Activated T-helper 9 cell treated with anti-CD3 and anti-CD28 coated beads, Interleukin-2, amount 50 U/mL, for 16 hours (primary cell): ENCODE results near the gene BRD3.
A peak's percentile ranks its signal among the peaks of the same experiment; 100 is the strongest.

Experiments used
- DNase-seq: peaks from one replicate; pipeline ENCODE4 v3.0.0-alpha.2; 2020; ENCODE audit warnings: low read depth

BRD3 gene

GRCh38 chr9:134066913-134067851 lies 644 bp downstream of the BRD3 start:
- peak; percentile 31 for DNase-seq

DNA sequence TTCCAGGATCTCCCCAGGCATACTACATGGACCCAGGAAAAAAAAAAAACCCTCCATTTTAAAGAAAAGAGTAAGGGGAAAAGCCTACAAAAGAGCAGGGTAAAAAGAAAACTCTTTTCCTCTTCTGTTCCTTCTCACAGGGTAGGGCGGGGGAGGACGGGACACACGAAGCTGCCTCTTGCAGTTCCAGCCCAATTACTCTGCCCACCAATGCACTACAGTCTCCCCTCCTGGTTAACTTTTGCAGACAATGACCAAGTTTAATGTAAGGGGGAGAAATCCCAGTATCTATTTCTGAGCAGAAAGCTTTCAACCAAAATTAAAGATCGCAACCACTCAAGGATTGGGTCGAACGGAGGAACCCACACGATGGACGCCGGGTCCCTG lies 1.3 kb downstream of the BRD3 start:
- no peak for DNase-seq

DNA sequence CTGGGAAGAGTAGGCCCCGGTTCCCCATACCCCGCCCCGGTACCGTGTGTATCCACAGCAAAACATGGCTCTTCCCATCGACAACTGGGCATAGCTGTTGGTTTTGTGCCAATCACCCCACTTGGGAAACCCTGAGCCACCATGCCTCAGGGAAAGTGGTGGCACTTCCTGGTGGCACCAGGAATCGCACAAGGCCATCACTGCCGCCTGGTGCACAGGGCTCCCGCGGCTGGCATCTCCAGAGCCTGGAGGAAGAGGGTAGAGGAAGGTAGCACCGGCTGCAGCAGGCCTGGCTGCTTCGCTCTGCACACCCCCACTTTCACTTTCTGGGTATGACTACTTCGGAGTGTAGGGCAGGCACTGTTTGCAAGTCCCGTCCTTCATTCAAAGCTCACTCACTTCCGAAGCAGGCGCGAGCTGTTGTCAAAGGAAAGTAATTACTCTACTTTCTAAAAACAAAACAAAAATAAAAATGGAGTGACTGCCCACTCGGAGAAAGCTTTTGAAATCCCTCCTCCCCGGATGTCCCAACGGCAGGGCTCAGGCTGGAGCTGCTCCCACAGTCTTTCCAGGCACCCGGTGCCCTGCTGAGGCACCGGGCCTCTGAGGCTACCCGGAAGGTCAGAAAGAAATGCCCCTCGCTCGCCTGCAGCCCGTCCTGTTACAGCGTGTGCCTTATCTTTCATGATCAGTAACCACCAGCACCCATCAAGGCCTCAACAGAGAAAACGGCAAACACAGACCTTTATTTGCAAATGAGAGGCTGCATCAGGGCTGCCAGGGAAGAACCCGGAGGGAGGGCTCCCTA lies 2.0 kb downstream of the BRD3 start:
- peak; percentile 28 for DNase-seq

- no peak for DNase-seq
Observed at GRCh38 chr9:134064711-134065110, 3.1 kb downstream of the BRD3 start.

GRCh38 chr9:134063571-134064450 lies 4.0 kb downstream of the BRD3 start:
- no peak for DNase-seq

GRCh38 chr9:134063088-134063570 lies 4.7 kb downstream of the BRD3 start:
- DNase-seq = no peak

DNA sequence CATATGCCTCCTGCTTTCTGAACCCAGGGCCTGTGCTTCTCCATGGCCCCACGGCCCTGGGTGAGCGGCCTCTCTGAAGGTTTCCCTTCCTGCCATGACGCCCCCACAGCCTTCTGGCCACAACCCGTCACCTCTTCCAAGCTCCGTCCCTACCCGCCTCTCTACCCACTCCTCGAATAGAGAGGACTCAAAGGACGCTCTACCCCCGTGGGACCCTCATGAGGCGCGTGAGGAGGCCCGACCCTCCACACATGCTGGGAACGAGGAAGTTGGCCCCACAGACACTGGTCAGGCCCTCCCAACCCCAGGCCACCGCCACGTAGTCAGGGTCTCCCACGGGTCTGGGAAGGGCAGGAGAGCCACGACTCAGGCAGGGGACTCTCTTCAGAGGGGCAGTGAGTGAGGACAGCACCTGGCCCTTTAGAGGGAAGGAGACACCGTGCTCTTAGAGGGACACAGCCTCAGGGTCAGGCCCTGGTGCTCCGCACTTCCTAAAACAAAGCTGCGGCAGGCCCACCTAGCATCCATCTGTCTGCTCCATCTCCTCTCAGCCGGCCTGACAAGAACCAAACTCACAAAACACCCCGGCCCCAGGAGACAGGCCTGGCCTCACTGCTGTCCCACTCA lies 5.3 kb downstream of the BRD3 start:
- DNase-seq = no peak

GRCh38 chr9:134061688-134062371 lies 6.0 kb downstream of the BRD3 start:
- DNase-seq = no peak

- DNase-seq = no peak
Observed at GRCh38 chr9:134061019-134061687, 6.7 kb downstream of the BRD3 start.

DNA sequence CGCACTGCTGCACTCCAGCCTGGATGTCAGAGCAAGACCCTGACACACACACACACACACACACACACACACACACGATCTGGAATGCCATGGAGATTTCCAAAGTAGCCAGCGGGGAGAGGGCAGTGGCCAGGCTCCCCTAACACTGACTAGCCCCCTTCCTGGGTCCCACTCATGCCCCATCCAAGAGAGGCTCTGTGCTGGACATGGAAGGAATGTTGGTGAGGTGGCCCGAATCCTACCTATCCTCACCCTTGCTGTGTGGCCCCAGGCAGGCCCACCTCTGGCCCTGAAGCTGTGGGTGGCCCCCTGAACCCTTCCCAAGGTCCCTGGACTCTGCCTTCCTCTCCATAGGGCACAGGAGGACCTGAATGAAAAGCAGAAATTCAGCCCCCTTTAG lies 7.3 kb downstream of the BRD3 start:
- no peak for DNase-seq

DNA sequence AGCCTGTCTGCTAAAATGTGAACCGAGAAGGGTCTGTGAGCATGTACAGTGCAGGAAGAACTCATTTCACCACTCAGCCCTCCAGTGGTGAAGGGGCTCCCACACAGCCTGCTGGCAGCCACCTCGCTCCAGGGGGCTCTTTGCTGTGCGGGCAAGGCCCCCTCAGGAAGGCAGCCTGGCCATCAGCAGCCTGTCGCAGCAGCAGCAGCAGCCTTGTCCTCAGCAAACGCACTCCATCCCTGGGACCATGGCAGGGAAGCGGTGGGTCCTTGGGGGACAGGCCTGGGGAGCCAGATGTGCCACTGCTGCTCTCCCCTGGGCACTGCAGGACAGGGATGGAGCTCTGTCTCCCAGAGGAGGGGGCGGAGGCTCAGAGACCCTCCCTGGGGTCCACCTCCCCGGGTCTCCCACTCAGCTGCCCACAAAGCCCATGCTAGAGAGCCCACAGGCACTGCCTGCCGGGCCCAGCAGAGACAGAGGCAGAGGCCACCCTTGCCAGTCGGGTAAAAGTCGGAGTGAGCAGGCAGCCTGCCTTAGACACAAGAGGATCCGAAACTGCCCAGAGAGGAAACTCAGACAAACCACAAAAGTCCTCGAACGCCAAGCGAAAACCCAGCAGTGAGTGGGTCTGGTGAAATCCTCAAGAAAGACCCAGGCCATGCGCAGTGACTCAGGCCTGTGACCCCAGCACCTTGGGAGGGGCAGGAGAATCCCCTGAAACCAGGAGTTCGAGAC lies 8.0 kb downstream of the BRD3 start:
- DNase-seq = no peak

DNA sequence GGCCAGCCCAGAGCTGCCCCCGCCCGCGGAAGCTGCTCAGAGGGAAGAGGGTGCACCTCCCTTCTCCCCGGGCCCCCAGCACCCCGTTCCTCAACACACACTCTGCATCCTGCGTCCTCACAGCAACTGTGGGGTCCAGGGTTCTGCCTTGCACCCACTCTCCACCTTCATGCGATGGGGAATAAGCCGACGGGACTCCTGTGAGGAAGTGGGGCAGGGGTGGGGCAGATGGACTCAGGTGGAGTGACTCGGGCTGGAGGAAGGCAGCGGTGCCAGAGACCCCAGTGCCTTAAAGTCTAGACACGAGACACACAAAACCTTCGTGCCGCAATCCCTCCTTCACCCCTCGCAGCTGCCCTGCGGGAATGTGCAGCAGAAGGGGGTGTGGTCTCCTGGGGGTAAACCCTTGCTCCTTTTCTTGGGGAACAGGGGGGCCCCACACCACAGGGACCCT lies 8.6 kb downstream of the BRD3 start:
- DNase-seq = no peak

DNA sequence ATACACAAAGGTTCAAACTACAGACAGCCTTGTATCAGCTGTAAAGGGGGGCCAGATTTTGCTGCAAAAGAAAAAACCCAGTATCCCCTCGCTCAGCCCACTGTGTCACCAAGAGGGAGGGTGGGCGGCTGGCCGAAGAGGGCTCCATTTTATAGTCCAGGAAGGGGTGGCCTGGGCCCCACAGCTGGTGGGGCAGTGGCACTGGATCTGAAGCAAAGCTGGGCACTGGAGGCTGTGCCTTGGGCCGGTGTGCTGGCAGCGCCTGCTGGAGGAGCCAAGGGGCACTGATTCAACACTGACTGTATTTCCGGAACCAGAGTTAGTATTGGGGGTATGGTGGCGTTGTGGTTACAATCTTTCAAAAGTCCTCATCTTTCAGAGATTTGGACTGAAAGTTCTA lies 9.1 kb downstream of the BRD3 start:
- no peak for DNase-seq

DNA sequence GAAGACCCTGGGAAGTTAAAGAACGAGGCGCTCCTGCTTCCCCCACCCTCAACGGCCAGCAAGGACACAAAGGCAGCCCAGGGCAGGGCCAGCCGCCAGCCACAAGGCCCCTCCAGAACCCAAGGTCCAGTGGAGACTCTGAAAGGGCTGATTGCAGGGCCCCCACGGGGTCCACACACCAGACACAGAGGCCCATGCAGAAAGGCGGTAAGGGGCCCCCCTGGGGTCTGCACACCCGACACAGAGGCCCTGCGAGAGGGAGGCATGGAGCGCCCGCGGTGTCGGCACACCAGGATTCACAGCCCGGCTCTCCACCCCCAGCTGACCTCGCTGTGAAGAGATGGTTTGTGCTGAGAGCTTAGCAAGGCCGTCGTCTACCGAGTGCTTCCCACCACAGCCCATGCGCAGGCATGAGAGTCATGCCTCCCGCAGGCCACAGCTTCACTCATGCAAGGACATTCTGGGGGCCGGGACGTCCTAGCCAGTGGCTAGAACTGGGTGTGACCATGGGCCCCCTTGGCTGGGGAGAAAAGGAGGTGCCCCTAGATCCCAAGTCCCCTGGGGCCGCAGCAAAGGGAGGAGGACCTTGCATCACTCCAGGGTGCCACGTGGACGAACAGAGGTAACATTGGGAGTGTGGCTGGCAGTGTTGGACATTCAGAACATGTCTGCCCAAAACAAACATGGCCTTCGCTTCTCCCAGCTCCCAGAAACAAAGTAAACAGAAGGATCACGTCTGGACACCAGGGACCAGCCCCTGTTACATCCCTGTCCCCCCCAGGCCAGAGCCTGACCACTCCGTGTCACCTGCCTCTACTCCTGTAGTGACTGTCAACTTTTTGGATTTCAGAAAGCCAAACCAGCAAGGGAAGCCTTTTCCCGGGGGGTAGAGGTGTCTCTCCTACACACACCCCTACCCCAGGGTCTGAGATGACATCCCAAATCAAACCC lies 9.8 kb downstream of the BRD3 start:
- DNase-seq = no peak

DNA sequence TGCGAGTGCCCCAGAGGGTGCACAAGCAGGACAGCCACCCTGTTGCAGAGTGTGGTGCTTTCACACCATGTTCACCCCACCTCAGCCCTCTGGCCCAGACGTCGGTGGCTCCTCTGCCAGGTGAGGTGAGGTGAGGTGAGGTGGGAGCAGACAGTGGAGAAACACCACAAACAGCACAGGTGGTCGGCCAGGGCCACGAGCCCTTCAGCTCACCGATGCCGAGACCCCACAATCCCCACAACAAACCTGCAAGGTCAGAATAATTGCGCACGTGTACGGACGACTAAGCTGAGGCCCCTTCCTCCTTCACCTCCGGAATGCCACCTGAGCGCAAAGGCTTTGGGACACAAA lies 10.5 kb downstream of the BRD3 start:
- no peak for DNase-seq

DNA sequence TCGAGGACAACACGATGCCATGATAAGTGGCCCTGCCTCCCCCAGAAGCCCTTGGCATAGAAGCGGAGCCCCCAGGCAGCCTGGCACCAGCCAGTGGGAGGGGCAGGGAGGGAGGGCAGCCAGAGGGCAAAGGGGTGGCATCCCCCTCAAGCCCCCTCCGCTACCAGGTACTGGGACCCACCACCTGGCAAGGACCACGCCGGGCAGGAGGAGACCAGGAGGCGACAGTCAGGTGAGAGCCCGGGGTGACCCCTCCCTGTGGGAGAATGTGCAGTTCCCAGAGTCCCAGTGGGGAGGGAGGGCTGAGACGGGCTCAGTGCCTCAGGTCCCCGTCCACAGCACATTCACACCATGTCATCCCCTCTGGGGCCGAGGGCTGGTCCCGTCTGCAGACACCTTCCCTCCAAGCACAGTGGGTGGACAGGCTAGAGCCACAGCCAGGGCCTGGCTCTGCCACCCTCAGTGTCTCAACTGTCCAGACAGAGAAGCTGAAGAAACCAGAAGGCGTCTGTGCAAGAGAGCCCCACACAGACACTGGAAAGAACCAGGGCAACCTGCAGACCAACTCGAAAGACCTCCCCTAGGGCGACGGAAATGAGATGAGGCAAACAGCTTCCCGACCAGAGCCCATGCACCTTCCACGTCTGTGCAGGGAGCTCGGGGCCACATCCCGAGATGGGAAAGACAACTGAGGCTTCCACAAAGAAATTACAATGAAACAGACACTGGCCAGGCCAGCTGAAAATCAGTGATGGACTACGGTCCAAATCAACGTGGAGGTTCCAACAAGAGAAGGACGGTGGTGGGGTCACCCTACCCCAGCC lies 11.1 kb downstream of the BRD3 start:
- DNase-seq = no peak

DNA sequence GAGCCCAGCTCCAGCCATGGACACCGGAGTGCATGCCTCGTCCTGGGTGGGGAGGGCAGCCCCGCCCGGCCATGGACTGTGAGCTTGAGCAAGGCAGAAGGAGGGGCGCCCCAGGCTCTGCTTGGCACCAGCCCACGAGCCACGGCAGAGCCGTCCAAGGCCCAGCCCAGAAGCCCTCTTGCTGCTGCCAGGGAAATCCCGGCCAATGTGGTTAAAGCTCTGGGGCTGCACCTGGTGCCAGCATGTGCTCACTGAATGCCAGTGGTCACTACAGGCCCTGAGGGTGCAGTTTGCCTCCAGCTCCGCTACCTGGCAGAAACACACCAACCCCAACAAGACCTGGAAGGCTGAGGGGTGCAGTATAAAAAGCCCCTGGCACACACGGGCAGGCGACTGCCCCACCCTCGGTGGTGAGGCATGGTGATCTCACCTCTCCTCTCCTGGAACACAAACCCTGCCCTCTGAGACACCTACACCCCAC lies 11.8 kb downstream of the BRD3 start:
- no peak for DNase-seq
